Lower lobe of right lung (tissue), 2 donors: Measurements from ENCODE around the gene CEP131. TPM values are rescaled to one million over a fixed set of nuclear protein-coding genes. Genes with fewer than 3 reads are reported as not detected.

Experiments used
- ATAC-seq, 2 donors: fragments of 200-7000 bp; cut with Tn5 transposase; one replicate each; pipeline ENCODE4 v1.9.1; 2020 to 2022; ENCODE audit warnings: mild to moderate bottlenecking in 2 of 2, moderate library complexity in 2 of 2
- DNase-seq: peaks from one replicate; pipeline ENCODE4 v3.0.0-alpha.2; 2020
- H3K27ac ChIP-seq: fragments of 200-600 bp; one replicate; pipeline ENCODE4 v1.8.0; 2022
- H3K27me3 ChIP-seq: fragments of 200-600 bp; one replicate; pipeline ENCODE4 v1.8.0; 2022; ENCODE audit warnings: low read depth
- H3K36me3 ChIP-seq: fragments of 200-600 bp; one replicate; pipeline ENCODE4 v1.8.0; 2022; ENCODE audit warnings: mild to moderate bottlenecking
- H3K4me1 ChIP-seq: fragments of 200-600 bp; one replicate; pipeline ENCODE4 v1.8.0; 2022
- H3K4me3 ChIP-seq: fragments of 200-600 bp; one replicate; pipeline ENCODE4 v1.8.0; 2022; ENCODE audit warnings: mild to moderate bottlenecking
- H3K9me3 ChIP-seq: fragments of 200-600 bp; one replicate; pipeline ENCODE4 v1.8.0; 2022
- CTCF ChIP-seq: fragments of 200-600 bp; IDR thresholded peaks from one replicate; pipeline ENCODE4 v1.8.0; 2022; ENCODE audit warnings: antibody characterized with exemption, mild to moderate bottlenecking
- intact Hi-C: fragments of 100-400 bp; cut with DNase I; formaldehyde crosslinking; loops from one replicate; pipeline ENCODE4 v1.11.0; 2022
- total RNA-seq: library from RNA; stranded (reverse); fragmentation: NEBNext Ultra II Directional; extraction: Animal tissue kit (Norgen Biotek cat#: 25700); gene quantifications from one replicate; pipeline ENCODE4 v1.2.1, GENCODE V29; 2021
- donor health status: DM: no; HTN: yes; CAD: no; lungs with severe emphysema.

The CEP131 gene
- total RNA-seq, 1 donor from 2014 or later, result 8.3 TPM

GRCh38 chr17:81160306-81160705 lies 62.5 kb downstream of the CEP131 start:
- no peak for TF ChIP-seq CTCF
- DNase-seq, result peak; percentile 85
- Histone ChIP-seq H3K9me3 (no peaks in the 10 kb centered on the region), H3K27me3 (peaks cover 18% of the 10 kb centered on the region), H3K36me3 (no peaks in the 10 kb centered on the region), H3K27ac (peak overlapping the region; percentile 78), H3K4me1 (peaks cover 15% of the 10 kb centered on the region), H3K4me3 (peak overlapping the region; percentile 55)
- ATAC-seq, result peak; percentile 47 to 51
- intact Hi-C loops, result no loop called here

DNA sequence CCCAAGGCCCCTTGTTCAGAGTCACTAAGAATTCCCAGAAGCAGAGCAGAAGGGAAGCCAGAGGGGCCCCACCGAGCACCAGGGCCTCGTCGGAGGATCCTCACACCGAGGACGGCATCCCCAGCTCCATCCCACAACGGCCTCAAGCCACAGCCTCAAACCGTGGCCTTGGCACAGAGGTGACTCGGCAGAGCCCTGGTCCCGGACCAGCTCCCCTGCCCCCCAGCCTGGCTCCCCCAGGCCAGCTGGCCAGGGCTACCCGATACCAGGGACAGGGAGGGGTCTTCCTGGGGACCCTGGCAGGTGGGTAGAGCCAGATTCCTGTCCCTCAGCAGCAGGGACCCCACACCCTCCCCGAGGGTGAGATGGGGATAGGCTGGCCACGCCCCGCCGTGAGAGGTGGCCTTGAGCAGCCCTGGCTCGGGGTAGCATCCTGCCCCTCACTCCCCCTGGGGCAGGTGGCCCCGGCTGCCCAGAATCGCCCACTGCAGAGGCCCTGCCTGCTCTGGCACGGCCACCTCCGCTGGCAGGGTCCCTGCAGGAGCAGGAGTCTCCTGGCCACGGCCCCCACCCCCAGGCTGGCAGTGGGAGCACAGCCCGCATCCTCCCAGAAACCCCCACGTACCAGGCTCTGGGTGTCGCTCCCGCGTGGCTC lies 63.0 kb downstream of the CEP131 start:
- Histone ChIP-seq H3K27me3 (peaks cover 13% of the 10 kb centered on the region), H3K36me3 (no peaks in the 10 kb centered on the region), H3K4me1 (peaks cover 15% of the 10 kb centered on the region), H3K27ac (peak overlapping the region; percentile 78), H3K9me3 (no peaks in the 10 kb centered on the region), H3K4me3 (peak overlapping the region; percentile 55)
- no peak for TF ChIP-seq CTCF
- no peak for DNase-seq
- intact Hi-C loops, result no loop called here
- ATAC-seq, result peak; percentile 5 to 11

DNA sequence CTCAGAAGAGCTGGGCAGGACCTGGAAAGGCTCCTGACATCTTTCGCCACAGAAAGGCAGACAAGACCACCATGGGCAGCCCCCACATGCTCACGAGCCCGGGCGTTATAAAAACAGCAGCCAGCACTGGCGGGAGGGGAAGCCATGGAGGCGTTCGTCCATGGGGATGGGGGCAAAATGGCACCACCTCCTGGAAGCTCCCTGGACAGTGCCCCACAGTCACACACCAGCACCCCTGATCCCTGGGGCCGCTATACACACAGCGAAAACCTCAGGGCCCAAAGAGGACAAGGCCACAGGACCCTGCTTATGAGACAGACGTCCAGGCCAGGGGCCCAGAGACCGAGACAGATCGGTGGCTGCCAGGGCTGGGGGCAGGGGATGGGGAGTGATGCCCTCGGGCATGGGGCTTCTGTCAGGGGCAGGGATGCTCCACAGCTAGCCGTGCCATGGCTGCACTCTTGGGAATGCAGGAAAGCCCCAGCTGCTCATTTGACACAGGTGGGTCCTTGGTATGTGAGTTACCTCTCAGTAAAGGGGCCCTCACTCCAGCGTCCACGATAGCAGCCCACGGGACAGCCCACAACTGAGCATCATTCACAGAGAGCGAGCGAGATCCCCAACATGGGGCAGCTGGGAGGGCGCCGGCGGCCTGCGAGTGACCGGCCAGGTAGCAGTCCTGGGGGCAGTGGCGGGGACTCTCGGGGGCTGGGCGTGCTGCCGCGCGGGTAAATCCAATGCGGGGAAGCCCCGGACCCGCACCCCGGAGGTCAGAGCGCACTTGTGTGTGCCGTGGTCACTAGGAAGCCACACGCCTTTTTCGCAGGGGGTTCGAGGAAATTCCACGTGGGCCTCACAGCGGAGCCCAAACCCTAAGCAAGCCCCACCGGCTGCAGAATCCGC lies 63.8 kb downstream of the CEP131 start:
- intact Hi-C loops, result no loop called here
- peak overlapping the region; percentile 55 for H3K4me3 ChIP-seq
- H3K36me3 ChIP-seq, result no peaks in the 10 kb centered on the region
- no peak for TF ChIP-seq CTCF
- H3K27ac ChIP-seq, result peak overlapping the region; percentile 78
- peaks cover 9% of the 10 kb centered on the region for H3K27me3 ChIP-seq
- peaks cover 15% of the 10 kb centered on the region for H3K4me1 ChIP-seq
- ATAC-seq (no peak), DNase-seq (no peak)
- H3K9me3 ChIP-seq, result no peaks in the 10 kb centered on the region

DNA sequence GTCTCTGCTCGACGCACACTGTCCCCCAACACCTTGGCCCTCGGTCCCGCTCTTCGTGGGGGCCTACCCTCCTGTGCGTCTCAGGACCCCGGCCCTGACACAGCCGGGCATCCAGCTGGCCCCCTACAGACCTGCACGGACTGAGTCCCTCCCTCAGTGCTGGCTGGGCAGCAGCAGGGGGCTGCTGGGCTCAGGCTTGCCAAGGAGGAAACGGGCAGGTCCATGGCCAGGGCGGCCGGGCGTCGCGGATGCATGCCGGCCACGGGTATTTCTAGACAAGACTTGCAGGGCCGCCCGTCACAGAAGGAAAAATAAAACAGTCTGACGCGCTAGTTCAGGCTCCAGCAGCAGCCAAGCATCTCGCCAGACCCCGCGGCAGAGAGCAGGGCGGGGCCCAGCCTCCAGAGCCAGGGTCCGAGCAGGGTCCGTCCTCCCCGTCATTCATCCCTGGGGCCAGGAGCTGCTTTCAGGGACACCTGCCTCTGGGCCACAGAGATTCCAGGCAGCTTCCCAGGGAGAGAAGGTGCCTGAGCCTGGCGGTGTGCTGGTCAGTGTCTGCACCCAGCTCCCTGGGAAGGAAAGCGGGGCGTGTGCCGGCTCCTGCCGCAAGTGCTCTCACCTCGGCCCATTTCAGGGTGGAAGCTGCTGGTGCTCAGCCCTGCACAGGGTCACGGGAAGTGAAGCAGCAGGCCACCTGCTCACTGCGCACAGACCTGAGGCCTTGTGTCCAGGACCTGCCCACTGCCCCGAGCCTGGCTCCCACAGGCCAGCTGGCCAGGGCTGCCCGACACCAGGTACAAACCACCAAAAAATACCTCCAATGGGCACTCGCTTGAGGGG lies 64.7 kb downstream of the CEP131 start:
- intact Hi-C loops, result no loop called here
- Histone ChIP-seq H3K9me3 (no peaks in the 10 kb centered on the region), H3K4me1 (peaks cover 15% of the 10 kb centered on the region), H3K27ac (no peak overlapping the region), H3K4me3 (no peak overlapping the region), H3K36me3 (no peaks in the 10 kb centered on the region), H3K27me3 (peaks cover 9% of the 10 kb centered on the region)
- DNase-seq, result no peak
- no peak for ATAC-seq
- no peak for TF ChIP-seq CTCF
